HG03354 (cell line): ENCODE data around the gene FGFBP2.

Source experiments
- ATAC-seq: cut with Tn5 transposase; IDR thresholded peaks from one replicate; pipeline ENCODE4 v1.9.1; 2021; ENCODE audit warnings: mild to moderate bottlenecking; ENCODE audit not compliant: unreplicated experiment, poor library complexity, severe bottlenecking

The FGFBP2 gene, protein sequence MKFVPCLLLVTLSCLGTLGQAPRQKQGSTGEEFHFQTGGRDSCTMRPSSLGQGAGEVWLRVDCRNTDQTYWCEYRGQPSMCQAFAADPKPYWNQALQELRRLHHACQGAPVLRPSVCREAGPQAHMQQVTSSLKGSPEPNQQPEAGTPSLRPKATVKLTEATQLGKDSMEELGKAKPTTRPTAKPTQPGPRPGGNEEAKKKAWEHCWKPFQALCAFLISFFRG

DNA sequence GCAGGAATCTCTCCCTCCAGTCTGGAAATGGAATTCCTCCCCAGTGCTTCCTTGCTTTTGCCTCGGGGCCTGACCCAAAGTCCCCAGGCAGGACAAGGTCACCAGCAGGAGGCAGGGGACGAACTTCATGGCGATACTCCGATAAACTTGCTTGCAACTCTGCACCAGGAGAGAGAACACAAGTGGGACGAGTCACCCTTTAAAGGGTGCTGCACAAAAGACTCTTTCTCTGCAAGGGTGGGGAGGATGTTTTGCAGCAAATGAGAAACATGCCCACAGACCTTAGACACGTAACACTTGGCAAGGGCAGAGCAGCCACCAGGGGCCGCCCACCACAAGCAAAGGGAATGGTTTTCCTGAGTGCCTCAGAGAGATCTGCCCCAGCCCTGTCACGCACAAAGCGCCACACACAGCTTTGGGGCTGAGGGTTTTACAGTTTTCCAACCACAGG lies at the start of gene FGFBP2:
FGFBP2 (minus strand) TSS at position 175 of the 451 bp plus-strand sequence; CDS start at position 129, 46 bp downstream.
- peak; percentile 51 for ATAC-seq

DNA sequence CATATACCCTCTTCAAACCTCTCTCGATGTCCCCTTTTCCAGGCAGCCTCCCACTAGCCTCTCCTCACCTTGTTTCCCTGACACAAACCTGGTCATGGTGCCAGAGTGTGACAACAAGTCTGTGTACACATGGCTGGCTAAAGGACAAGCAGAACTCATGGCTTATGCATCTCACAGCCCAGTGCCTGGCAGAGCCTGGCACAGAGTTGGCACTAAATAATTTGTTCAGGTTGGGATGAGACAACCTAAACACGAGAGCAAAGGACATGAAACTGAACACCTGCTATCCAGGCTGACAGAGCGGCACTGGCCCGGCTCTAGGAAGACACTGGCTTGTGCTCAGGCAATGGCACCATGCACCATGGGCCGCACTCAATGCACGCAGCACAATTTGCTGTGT lies 48.2 kb upstream of the FGFBP2 start:
- no peak for ATAC-seq

DNA sequence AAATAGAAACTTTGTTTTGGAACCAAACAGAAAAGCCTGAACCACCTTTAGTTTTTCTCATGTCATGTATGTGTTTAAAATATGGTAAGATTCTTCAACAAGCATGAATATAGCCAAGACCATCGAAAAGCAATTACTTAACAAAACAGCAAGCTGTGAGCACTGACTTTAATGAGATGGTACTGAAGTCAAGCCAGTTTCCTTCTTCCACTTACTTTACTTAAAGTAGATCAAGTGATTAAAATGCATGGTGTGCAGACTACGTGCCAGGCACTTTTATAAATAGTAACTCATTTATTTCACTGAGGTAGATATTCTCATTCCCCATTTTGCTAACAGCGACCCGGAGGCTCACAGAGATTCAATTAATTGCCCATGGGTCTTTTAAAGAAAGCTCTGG lies 46.2 kb upstream of the FGFBP2 start:
- no peak for ATAC-seq

DNA sequence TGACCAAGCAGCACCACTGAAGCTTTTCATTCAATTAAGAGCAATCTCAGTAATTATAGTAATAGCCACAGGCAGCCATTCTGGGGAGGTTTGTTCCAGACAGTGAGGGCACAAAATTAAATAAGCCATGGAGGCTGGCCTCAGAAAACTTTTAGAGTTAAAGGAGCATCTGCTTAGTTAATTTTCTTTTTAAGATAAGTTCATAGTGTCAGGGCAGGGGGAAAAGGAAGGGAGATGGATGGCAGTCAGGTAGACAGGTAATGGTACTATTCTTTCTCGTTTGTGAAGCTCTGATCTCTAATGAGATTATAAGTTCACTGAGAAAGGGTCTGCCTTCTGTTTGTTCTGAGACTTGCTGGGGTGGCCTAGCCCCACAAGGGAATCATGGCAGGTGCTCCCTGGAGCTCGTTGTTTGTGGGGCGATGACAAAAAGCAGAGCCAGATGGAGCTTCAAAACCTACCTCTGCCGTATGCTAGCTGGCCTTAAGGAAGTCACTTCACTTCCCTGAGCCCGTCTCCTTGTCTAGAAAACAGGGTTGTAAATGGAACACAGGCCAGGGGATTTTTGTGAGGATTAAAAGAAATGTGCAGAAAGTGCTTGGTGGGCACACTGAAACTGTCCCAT lies 44.6 kb upstream of the FGFBP2 start:
- ATAC-seq, result no peak

DNA sequence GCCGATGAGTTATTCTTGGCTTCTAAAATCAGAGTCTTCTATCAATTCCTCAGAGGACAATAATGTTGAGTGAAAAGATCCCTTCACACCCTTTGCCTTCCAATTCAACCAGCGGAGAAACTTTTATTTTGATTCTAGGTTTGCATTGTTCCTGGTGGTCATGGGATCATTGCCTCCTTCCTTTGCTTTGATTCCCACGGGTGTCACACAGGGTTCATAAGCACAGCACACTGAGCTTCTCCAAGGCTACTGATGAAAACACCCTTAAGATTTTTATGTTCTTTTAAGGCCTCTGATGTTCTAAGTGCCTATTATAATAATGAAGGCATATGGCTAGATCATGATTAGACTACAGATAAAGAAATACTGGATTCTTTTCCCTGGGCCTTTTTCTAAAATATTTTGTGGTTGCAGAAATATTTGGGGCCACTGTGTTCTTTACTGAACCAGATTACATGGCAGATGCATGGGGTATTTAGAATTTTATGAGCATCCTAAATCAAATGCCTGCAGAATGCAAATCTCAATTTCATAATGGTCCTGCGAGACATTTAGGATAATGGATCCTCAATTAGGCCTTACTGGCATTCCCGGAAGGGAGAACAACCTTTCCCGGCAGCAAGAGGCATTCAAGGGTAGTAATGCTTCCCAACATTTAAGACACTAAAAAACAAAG lies 43.9 kb upstream of the FGFBP2 start:
- no peak for ATAC-seq

DNA sequence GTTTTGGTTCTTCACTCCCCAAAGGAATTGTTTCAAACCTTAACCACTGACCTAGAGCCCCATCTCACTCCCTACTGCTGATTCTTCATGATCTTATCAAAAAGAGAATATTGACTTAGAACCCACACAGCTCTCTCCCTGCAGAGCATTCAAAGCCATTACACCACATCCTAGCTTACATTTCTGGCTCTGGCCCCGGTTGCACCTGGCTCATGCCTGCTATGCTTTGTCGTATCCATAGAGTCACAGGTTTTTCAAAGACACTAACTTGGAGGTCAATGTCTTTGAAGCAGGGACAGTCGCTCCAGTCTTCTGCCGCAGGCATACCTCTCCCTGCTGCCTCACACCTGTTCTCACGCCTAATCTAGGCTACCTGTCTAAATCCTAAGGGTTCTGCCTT lies 42.7 kb upstream of the FGFBP2 start:
- ATAC-seq, result no peak

DNA sequence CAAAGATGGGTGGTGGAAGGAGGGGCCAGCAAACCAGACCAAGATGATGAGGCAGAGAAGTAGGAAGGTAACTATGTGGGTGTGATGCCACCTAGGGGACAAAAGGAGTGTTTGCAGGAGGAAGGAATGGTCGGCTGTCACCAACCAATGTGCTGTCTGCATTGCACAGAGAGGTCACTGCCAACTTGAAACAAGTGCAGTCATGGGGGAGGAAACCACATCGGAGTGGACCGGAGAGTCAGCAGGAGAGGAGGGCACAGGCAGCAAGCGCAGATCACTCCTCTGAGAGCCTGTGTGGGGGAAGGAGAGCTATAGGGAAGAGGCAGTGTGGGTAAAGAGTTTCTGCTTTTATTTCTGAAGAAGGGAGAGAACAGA lies 38.5 kb upstream of the FGFBP2 start:
- ATAC-seq, result peak; percentile 99

DNA sequence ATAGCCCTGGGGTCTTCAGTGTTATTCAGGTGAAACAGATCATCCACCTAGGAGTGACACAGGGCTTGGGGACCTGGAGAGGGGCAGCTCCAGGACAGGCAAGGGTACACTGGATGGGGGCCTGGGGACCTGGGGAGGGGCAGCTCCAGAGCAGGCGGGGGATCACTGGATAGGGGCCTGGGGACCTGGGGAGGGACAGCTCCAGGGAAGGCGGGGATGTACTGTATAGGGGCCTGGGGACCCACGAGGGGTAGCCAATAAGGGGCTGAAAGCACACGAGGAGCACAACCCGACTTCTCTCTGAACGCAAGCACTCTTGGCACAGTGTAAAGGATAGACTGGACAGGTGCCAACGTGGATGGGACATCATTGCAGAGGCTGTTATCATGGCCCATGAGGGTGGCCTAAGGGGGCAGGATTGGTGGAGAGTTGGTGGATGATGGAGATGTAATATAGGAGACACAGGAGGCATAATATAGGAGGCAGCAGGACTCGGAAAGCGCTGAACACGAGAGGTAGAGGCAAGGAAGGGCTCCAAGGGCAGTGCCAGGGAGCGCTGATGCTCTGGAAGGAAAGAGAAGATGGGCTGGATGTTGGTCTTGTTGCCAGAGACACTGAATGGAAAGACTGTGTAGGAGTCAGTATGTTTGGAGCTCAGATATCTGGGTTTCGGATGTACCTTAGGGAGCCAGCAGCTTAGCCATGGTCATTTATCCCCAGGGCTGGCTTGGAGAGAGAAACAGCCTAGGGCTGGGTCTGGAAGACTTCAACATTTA lies 37.9 kb upstream of the FGFBP2 start:
- ATAC-seq, result peak; percentile 14

DNA sequence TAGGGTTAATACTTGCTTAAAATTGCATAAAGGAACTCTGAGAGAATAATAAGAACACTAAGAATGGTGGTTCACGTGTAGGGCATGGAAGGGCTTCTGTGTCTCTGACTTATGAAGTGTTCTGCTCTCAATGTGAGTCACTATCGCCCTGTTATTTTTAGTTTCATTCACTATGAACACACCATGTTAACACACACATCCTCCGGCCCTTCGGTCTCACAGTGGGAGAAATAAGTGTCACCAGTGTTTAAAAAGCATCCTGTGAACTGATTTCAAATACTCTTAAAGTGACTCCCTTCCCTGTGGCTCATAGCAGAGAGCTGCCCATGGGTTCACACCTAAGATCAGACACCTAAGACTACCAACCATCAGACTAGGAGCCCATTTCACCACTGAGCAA lies 33.8 kb upstream of the FGFBP2 start:
- no peak for ATAC-seq

DNA sequence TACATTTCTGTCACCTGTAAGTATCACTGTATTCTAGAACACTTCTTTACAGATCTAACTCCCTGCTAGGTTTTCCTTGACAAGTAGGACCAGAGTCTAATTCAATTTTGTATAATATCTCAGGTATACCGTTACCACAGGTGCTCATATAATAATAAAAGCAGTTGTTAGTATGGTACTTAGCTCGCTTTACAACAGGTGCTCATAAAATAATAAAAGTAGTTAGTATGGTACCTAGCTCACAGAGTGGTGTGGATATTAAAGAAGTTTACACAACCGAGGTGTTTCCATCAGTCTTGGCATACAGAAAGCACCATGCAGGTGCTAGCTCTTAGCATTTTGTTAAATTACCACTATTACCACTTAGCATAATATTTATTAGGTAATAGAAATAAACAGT lies 32.9 kb upstream of the FGFBP2 start:
- ATAC-seq, result no peak

DNA sequence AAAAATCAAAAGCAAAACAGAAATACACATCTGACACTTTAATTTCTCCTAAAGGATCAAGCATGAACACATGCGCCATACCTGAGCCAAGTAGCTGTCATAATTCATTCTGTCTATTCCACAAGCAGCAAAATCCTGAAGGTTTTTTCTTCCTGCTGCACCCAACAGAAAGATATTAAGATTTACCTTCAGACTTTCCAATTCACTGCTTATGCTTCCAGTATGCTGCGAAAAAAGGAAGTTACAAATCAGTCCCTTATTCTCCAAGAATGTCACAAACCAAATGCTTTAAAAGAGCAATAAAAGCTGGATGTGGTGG lies 29.2 kb upstream of the FGFBP2 start:
- no peak for ATAC-seq

DNA sequence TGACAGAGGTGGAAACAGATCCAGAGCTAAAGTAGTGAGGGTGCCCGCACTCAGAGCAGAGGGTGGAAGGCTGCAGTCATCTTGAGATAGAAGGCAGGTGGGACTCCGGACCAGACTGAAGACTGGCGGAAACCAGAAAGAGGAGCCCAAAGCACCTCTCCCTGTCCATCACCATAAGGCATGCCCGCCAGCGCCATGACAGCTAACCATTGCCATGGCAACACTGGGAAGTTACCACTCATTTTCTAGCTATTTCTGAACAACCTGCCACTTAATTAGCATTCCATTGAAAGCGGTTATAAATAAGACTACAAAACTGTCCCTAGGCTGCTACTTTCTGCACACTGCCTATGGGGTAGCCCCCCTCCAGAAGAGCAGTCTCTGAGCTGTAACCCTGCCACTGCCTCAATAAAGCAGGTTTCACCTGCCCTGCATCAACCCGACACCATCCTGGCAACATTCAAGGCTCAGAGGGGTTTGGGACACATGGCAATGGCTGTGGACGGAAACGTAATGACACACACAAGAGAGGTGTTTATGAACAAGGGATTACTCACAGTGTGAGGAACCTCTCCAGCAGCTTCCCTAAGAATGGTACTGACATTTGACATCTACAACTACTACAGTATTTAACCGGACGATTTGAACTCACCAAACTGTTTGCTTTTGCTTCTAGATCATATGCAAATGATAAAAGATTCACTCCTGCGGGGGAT lies 27.8 kb upstream of the FGFBP2 start:
- ATAC-seq, result no peak

DNA sequence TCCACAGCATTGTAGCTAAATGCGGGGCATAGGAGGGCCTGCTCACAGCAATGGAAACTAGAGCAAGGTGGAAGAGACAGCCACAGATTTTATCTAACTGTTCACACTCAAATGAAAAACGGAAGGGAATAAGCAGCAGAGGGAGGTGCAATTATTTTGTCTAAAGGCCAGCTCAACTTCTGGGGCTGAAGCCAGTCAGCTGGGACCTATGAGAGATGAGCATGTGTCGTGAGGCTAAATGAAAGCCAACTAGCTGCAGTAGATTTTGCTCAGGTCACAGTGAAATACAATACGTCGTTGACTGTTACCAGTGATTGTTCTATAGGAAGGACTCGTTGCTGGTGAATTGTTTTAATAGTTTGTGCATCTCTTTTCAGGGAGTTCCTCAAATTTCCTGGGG lies 26.4 kb upstream of the FGFBP2 start:
- no peak for ATAC-seq

DNA sequence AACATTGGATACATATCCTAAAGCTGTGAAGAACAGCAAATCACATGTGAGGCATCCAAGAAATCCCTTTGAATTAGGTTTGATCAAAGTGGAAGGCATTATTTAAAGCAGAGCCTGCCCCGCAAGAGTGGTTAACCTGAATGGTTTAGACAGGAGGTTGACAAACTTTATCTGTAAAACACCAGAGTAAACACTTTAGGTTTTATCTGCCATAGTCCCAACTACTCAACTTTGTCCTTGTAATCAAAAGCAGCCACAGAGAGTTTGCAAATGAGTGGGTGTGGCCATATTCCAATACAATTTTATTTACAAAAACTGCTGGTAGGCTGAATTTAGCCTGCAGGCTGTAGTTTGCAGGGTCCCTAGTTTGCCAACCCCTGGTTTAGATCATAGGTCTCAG lies 25.2 kb upstream of the FGFBP2 start:
- ATAC-seq, result no peak

DNA sequence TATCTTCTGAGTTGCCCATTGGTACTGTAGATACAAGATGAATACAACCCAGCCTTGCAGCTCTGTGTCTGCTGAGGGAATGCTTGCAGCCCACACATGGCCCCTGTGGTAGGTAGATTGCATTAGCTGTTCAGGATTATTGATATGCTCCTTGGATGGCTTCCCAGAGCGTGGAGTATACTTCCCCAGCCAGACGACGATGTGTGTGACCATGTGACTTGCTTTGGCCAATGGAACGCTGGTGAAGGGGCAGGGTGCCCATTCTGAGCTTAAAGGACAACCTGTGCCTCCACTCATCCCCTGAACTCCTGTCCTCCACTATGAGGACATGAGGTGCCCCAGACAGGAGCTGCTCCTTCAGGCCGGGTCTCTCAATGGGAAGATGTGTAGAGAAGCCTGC lies 23.9 kb upstream of the FGFBP2 start:
- no peak for ATAC-seq

DNA sequence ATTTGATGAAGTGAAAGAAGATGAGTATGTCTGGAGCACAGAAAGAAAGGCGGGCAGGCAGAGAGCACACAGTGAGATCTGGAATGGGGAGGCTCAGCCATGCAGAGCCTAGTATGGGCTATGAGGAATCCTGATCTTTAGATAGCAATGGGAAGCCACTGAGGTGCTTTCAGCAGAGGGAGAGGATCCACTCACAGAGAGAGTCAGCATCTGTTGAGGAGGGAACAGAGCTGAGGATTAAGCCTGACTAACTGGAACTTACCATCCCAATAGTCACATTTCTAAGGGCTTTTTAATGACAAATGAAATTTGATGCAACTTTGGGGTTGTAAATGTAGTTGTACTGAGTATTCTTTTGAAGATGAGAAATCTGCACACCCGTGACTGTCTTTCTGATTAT lies 20.6 kb upstream of the FGFBP2 start:
- no peak for ATAC-seq

DNA sequence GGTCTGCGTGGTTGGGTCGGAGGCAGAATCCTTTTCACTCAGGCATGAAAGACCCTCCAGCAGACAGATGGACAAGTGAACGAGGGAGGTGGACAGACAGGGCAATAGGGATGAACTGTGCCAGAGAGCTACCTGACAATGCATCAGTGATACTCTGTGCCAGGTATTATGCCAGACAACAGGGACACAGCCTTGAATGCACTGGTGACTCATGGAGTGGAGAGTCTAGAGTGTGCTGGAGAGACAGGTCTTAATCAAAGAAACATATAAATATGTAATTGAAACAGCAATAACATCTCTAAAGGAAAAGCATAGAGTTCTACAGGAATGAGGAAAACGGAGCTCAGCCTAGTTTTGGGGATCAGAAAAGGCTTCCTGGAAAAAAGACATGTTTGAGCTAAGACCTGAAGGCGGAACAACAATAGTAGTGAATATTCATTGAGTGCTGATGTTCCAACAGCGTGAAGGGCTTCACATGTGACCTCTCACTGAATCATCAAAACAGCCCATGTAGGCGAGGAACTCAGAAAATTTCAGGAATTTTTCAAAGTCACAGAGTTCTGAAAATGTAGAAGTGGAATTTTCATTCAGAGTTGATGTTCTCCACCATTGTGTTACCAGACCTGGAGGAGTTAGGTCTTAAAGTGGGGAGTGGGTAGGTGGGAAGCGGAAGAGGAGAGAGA lies 20.0 kb upstream of the FGFBP2 start:
- ATAC-seq, result no peak

DNA sequence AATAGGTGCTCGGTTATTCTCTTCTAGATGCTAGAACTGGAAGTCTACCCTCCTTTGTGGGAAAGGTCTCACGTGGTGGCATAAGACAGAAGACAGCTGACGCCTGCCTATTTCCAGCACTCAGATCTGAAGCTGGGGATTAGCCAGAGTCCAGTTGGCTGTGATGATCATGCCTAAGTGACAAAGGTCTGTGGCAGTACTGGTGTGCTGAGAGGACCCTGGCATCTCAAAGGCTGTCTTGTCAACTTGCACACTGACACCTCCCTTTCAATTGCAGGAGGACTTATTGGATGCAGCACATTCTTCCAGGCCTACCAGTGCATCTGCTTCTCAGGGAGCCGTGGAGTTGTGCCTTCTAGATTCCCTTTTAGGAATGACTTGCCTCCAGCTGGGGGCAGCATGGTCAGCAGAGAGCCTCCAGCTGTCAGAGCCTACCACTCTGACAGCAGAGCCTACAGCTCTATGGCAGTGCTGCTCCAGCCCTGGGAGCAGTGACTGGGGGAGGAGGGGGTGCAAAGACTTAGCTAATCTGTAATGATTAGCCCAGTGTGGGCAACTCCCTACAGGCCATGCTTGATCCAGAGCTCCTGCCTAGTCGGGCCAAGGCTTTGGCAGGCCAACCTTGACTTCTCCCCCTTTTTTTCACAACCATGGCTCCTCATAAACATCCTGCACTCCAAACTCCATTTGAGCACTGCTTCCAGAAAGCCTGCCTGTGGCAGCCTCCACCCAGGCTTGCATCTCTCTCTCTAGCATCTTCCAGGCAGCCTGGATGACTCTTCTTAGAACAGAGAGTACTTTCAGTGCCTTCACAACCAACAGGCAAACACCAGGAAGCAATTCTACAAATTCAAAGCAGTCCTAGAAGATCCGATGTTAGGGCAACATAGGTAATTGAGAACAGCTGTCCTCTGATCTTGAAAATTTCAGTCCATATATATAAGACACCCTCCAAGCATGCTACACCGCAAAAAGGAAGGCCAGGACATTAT lies 13.8 kb upstream of the FGFBP2 start:
- no peak for ATAC-seq
